Uterus (tissue), 2 donors: ENCODE results near the gene HMGB3.

ENCODE experiments used
- CTCF ChIP-seq, 4 experiments: fragments of 200-600 bp in 2 of 4; fragments of 450-650 bp in 2 of 4; sonication (generic) in 2 of 4; IDR thresholded peaks; one replicate each; pipeline ENCODE4 v1.5.1; 2016 to 2019; ENCODE audit warnings: antibody characterized with exemption in 4 of 4, mild to moderate bottlenecking in 2 of 4, moderate library complexity in 1 of 4
- POLR2A ChIP-seq, 2 donors: fragments of 450-650 bp; IDR thresholded peaks; one replicate each; pipeline ENCODE4 v1.6.1; 2016; ENCODE audit warnings: antibody characterized with exemption in 2 of 2, mild to moderate bottlenecking in 1 of 2, moderate library complexity in 1 of 2

GRCh38 chrX:150934453-150934852 lies 48.7 kb upstream of the HMGB3 start:
- TF ChIP-seq POLR2A (IDR thresholded peaks at IDR 0.05) (no peak), CTCF (IDR thresholded peaks at IDR 0.05) (no peak)
